Neural cell (in vitro differentiated cells): ENCODE measurements around the gene NDFIP2. TPM values are rescaled to one million over a fixed set of nuclear protein-coding genes. Genes with fewer than 3 reads are reported as not detected.

Source experiments
- H2AFZ ChIP-seq: fragments of 200-600, 300-800 bp; sonication (generic), shearing (Covaris generic); 2 replicates; pipeline ENCODE4 v1.6.0; 2014; ENCODE audit warnings: low read depth, mild to moderate bottlenecking, antibody characterized with exemption, low read length, moderate library complexity
- H3F3A ChIP-seq: fragments of 200-600 bp; shearing (Covaris generic); 2 replicates; pipeline ENCODE4 v1.6.1; 2016; ENCODE audit warnings: mild to moderate bottlenecking, moderate library complexity, mixed read lengths, antibody characterized with exemption, low read length; ENCODE audit not compliant: insufficient read depth, poor library complexity, severe bottlenecking
- H3K27ac ChIP-seq: fragments of 200-600, 300-800 bp; sonication (generic), shearing (Covaris generic); 2 replicates; pipeline ENCODE4 v1.5.1; 2014; ENCODE audit warnings: mild to moderate bottlenecking, low read length, moderate library complexity
- H3K27me3 ChIP-seq: fragments of 300-800, 200-600 bp; sonication (generic), shearing (Covaris generic); 2 replicates; pipeline ENCODE4 v1.6.0; 2014; ENCODE audit warnings: mild to moderate bottlenecking, low read depth, low read length, moderate library complexity; ENCODE audit not compliant: insufficient read depth
- H3K36me3 ChIP-seq: fragments of 300-800, 200-600 bp; sonication (generic), shearing (Covaris generic); 2 replicates; pipeline ENCODE4 v1.5.1; 2014; ENCODE audit warnings: mild to moderate bottlenecking, antibody characterized with exemption, low read length, moderate library complexity; ENCODE audit not compliant: insufficient read depth
- H3K4me2 ChIP-seq: fragments of 300-800, 200-600 bp; sonication (generic), shearing (Covaris generic); 2 replicates; pipeline ENCODE4 v1.6.0; 2014; ENCODE audit warnings: mild to moderate bottlenecking, low read length
- H3K4me3 ChIP-seq: fragments of 300-800, 200-600 bp; sonication (generic), shearing (Covaris generic); 2 replicates; pipeline ENCODE4 v1.5.1; 2014; ENCODE audit warnings: mild to moderate bottlenecking, low read length, moderate library complexity
- H3K79me2 ChIP-seq: fragments of 200-600 bp; shearing (Covaris generic); replicated peaks from 2 replicates; pipeline ENCODE4 v1.6.0; 2014; ENCODE audit warnings: mild to moderate bottlenecking, low read length, moderate library complexity; ENCODE audit not compliant: insufficient read depth
- H3K9ac ChIP-seq: fragments of 300-800, 200-600 bp; sonication (generic), shearing (Covaris generic); 2 replicates; pipeline ENCODE4 v1.6.1; 2016; ENCODE audit warnings: mild to moderate bottlenecking, low read length, mixed read lengths
- H3K9me2 ChIP-seq: fragments of 200-600 bp; shearing (Covaris generic); 2 replicates; pipeline ENCODE4 v1.6.1; 2016; ENCODE audit warnings: mild to moderate bottlenecking, low read length, mixed read lengths; ENCODE audit not compliant: insufficient read depth
- H3K9me3 ChIP-seq: fragments of 200-600, 300-800 bp; sonication (generic), shearing (Covaris generic); 2 replicates; pipeline ENCODE4 v1.6.1; 2016; ENCODE audit warnings: mild to moderate bottlenecking, mixed run types, low read length, moderate library complexity, mixed read lengths
- H4K20me1 ChIP-seq: fragments of 200-600 bp; shearing (Covaris generic); 2 replicates; pipeline ENCODE4 v1.6.1; 2016; ENCODE audit warnings: mild to moderate bottlenecking, mixed run types; ENCODE audit not compliant: insufficient read depth
- CTCF ChIP-seq: fragments of 450-650 bp; IDR thresholded peaks from 2 replicates; pipeline ENCODE4 v1.5.1; 2014; ENCODE audit warnings: antibody characterized with exemption, mild to moderate bottlenecking, moderate library complexity; ENCODE audit not compliant: poor library complexity, severe bottlenecking
- EP300 ChIP-seq: fragments of 450-650 bp; conservative IDR thresholded peaks from 2 replicates; pipeline ENCODE4 v1.6.1; 2014; ENCODE audit warnings: antibody characterized with exemption, mild to moderate bottlenecking, moderate library complexity; ENCODE audit not compliant: poor library complexity, severe bottlenecking
- EZH2 ChIP-seq: fragments of 200-600, 300-800 bp; shearing (Covaris generic), sonication (generic); IDR thresholded peaks from 2 replicates; pipeline ENCODE4 v1.6.1; 2014; ENCODE audit warnings: antibody characterized with exemption, low read length, borderline replicate concordance, mild to moderate bottlenecking; ENCODE audit not compliant: insufficient read depth, poor library complexity, severe bottlenecking
- MXI1 ChIP-seq: fragments of 450-650 bp; conservative IDR thresholded peaks from 2 replicates; pipeline ENCODE4 v1.6.1; 2014; ENCODE audit warnings: antibody characterized with exemption, mild to moderate bottlenecking; ENCODE audit not compliant: poor library complexity, severe bottlenecking
- POLR2AphosphoS5 ChIP-seq: IDR thresholded peaks from 2 replicates; pipeline ENCODE4 v1.6.1; 2012
- RAD21 ChIP-seq: fragments of 450-650 bp; conservative IDR thresholded peaks from 2 replicates; pipeline ENCODE4 v1.6.1; 2014; ENCODE audit warnings: antibody characterized with exemption, mild to moderate bottlenecking, moderate library complexity
- REST ChIP-seq: IDR thresholded peaks from 2 replicates; pipeline ENCODE4 v1.6.1; 2012; ENCODE audit warnings: borderline replicate concordance
- SMC3 ChIP-seq: fragments of 450-650 bp; conservative IDR thresholded peaks from 2 replicates; pipeline ENCODE4 v1.6.1; 2014; ENCODE audit warnings: antibody characterized with exemption, mild to moderate bottlenecking, moderate library complexity; ENCODE audit not compliant: poor library complexity
- TAF1 ChIP-seq: IDR thresholded peaks from 2 replicates; pipeline ENCODE4 v1.6.1; 2012; ENCODE audit warnings: low read depth
- polyA plus RNA-seq: library from polyadenylated mRNA; depleted of rRNA; stranded (reverse); fragments of >200 nt; gene quantifications from 2 replicates; pipeline ENCODE4 v1.2.3, GENCODE V29; 2014

The NDFIP2 gene
- polyA plus RNA-seq, 1 donor from 2014 or later = 41.2 TPM

GRCh38 chr13:79531542-79532254, 50.7 kb downstream of the NDFIP2 start:
- no peaks in the 10 kb centered on the region for H3K9me3 ChIP-seq
- H3K27ac ChIP-seq = no peak overlapping the region
- no peak overlapping the region for H3K4me3 ChIP-seq
- H3K36me3 ChIP-seq = no peaks in the 10 kb centered on the region
- no peak overlapping the region for H2AFZ ChIP-seq
- H3K9me2 ChIP-seq = no peaks in the 10 kb centered on the region
- no peak overlapping the region for H3K9ac ChIP-seq
- no peaks in the 10 kb centered on the region for H3F3A ChIP-seq
- H3K4me2 ChIP-seq = no peak overlapping the region
- no peaks in the 10 kb centered on the region for H3K27me3 ChIP-seq
- no peaks in the 10 kb centered on the region for H3K79me2 ChIP-seq
- no peaks in the 10 kb centered on the region for H4K20me1 ChIP-seq
- no peak for TF ChIP-seq SMC3
- no peak for TF ChIP-seq REST
- no peak for TF ChIP-seq CTCF
- no peak for TF ChIP-seq EP300
- TF ChIP-seq MXI1 = no peak
- no peak for TF ChIP-seq TAF1
- TF ChIP-seq POLR2AphosphoS5 = no peak

GRCh38 chr13:79532576-79532975, 51.6 kb downstream of the NDFIP2 start:
- H4K20me1 ChIP-seq = no peaks in the 10 kb centered on the region
- no peak overlapping the region for H3K27ac ChIP-seq
- no peak overlapping the region for H3K4me3 ChIP-seq

More at GRCh38 chr13:79532576-79532975, 51.6 kb downstream of the NDFIP2 start:
- Histone ChIP-seq H3K4me2 (no peak overlapping the region), H3K9me3 (no peaks in the 10 kb centered on the region), H3K9me2 (no peaks in the 10 kb centered on the region), H3K36me3 (no peaks in the 10 kb centered on the region), H3K79me2 (no peaks in the 10 kb centered on the region), H3F3A (no peaks in the 10 kb centered on the region), H3K27me3 (no peaks in the 10 kb centered on the region), H2AFZ (no peak overlapping the region), H3K9ac (no peak overlapping the region)
- TF ChIP-seq SMC3 = no peak
- no peak for TF ChIP-seq MXI1
- TF ChIP-seq EP300 = no peak
- no peak for TF ChIP-seq RAD21
- TF ChIP-seq CTCF = no peak
- TF ChIP-seq EZH2 = no peak
- no peak for TF ChIP-seq POLR2AphosphoS5
- TF ChIP-seq TAF1 = no peak
- TF ChIP-seq REST = no peak
